Measurements from ENCODE around the gene SLIT3. TPM values are rescaled to one million over a fixed set of nuclear protein-coding genes. Genes with fewer than 3 reads are reported as not detected.

The SLIT3 gene
- total and polyA plus RNA-seq, 9 of the 15 experiments (the other 6 are each of a cell fraction or from before 2014, with no cell fraction given): 0.01 to 0.04 TPM; not detected in 7

DNA sequence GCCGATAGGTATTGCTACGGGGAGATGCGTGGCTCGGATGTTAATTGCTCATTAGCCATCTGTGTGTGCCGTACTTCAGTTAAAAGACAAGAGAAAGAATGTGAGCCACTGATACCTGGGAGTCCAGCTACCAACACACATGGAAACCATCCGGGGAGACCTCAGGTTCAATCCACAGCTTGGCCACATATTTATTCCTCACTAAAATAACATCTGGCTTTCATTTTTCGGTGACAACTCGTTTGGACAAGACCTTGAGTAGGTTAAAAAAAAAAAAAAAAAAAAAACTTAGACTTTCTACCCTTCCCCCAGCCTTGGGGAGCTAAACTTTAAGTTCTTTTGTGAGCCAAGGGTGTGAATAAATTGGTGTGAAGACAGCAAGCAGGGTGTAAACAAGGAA is 84.1 kb downstream of the SLIT3 start:
- Histone ChIP-seq H2AFZ (ENCODE audit: low read depth, low read length) (no peak overlapping the region), H3K27me3 (ENCODE audit: control insufficient read depth in 2 of 2, insufficient read depth in 2 of 2, low read length in 2 of 2) (peaks cover 0 to 3% of the 10 kb centered on the region in 2 experiments; a peak in 2 of 5 replicates), H3K9ac (ENCODE audit: insufficient read depth in 1 of 2, low read depth in 2 of 2, low read length in 2 of 2) (no peak overlapping the region), H3K79me2 (ENCODE audit: control insufficient read depth, insufficient read depth, low read length) (no peaks in the 10 kb centered on the region), H3K9me3 (replicated peaks; ENCODE audit: control insufficient read depth, insufficient read depth, low read depth, low read length) (no peaks in the 10 kb centered on the region), H4K20me1 (replicated peaks; ENCODE audit: control insufficient read depth, insufficient read depth, low read length) (no peaks in the 10 kb centered on the region), H3K27ac (ENCODE audit: extremely low read depth, low read depth, low read length) (no peak overlapping the region), H3K4me1 (replicated peaks in 1 of 2; ENCODE audit: control insufficient read depth in 2 of 2, insufficient read depth in 2 of 2, low read length in 2 of 2) (no peaks in the 10 kb centered on the region), H3K4me3 (no peak overlapping the region), H3K36me3 (ENCODE audit: control insufficient read depth, insufficient read depth, low read length) (no peaks in the 10 kb centered on the region), H3K4me2 (ENCODE audit: insufficient read depth, low read length) (no peak overlapping the region), H3K9me1 (ENCODE audit: control insufficient read depth, insufficient read depth, low read length) (no peaks in the 10 kb centered on the region)
- ATAC-seq (no peak), DNase-seq (ENCODE audit: extremely low read depth in 1 of 4, low spot score in 3 of 4) (no peak), FAIRE-seq (no peak)
- intact Hi-C loops (cut with micrococcal nuclease): no loop called here
- under 1% methylated on average over 8 of the region's 8 CpGs for WGBS (ENCODE audit: insufficient coverage, low coverage, missing lambda C conversion rate)
- ChIA-PET CTCF (ENCODE audit: low intra/inter-chr PET ratio) (no interaction called here), POLR2A (interaction anchor here (0.5 to 0.7 kb wide), 3 partner anchors 10 to 993 kb away, joined by 3 to 6 read pairs (median 5); no protein-coding TSS in a partner anchor)
- BruUV-seq (replicated peaks): no TSS peak
- TF ChIP-seq GABPB1 (CRISPR knock-in tag; IDR thresholded peaks at IDR 0.05) (no peak), POLR3A (IDR thresholded peaks at IDR 0.05; ENCODE audit: borderline replicate concordance, extremely low read depth, insufficient read depth, insufficient read length) (no peak), HSF4 (CRISPR knock-in tag; IDR thresholded peaks at IDR 0.05; ENCODE audit: borderline replicate concordance) (no peak), ZNF347 (CRISPR knock-in tag; IDR thresholded peaks at IDR 0.05; ENCODE audit: low read depth) (no peak)
- TF ChIP-seq, protein P1, sequence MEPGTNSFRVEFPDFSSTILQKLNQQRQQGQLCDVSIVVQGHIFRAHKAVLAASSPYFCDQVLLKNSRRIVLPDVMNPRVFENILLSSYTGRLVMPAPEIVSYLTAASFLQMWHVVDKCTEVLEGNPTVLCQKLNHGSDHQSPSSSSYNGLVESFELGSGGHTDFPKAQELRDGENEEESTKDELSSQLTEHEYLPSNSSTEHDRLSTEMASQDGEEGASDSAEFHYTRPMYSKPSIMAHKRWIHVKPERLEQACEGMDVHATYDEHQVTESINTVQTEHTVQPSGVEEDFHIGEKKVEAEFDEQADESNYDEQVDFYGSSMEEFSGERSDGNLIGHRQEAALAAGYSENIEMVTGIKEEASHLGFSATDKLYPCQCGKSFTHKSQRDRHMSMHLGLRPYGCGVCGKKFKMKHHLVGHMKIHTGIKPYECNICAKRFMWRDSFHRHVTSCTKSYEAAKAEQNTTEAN (CRISPR knock-in tag; IDR thresholded peaks at IDR 0.05): no peak
- TF ChIP-seq, protein P2, sequence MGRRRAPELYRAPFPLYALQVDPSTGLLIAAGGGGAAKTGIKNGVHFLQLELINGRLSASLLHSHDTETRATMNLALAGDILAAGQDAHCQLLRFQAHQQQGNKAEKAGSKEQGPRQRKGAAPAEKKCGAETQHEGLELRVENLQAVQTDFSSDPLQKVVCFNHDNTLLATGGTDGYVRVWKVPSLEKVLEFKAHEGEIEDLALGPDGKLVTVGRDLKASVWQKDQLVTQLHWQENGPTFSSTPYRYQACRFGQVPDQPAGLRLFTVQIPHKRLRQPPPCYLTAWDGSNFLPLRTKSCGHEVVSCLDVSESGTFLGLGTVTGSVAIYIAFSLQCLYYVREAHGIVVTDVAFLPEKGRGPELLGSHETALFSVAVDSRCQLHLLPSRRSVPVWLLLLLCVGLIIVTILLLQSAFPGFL (CRISPR knock-in tag; IDR thresholded peaks at IDR 0.05): no peak
- in situ Hi-C loops (cut with MboI): no loop called here
